Thoracic aorta (tissue), 2 donors: ENCODE measurements around the gene PLEKHM1. TPM values are rescaled to one million over a fixed set of nuclear protein-coding genes. Genes with fewer than 3 reads are reported as not detected.

Source experiments
- ATAC-seq: fragments of 150-250 bp; one replicate; pipeline ENCODE4 v1.8.0; 2017; ENCODE audit warnings: low read depth; ENCODE audit not compliant: insufficient number of reproducible peaks, low FRiP score
- DNase-seq: peaks from one replicate; pipeline ENCODE4 v3.0.0-alpha.2; 2020; ENCODE audit warnings: low spot score
- H3K27ac ChIP-seq, 2 donors: fragments of 200-600 bp; sonication (generic); 1 replicate in 1 of 2; 2 replicates in 1 of 2; pipeline ENCODE4 v1.5.1; 2016; ENCODE audit warnings: mild to moderate bottlenecking in 2 of 2, moderate library complexity in 2 of 2
- H3K27me3 ChIP-seq: fragments of 200-600 bp; sonication (generic); replicated peaks from 2 replicates; pipeline ENCODE4 v1.6.0; 2016; ENCODE audit warnings: mild to moderate bottlenecking; ENCODE audit not compliant: insufficient read depth
- H3K36me3 ChIP-seq: fragments of 200-600 bp; sonication (generic); one replicate; pipeline ENCODE4 v1.5.1; 2016
- H3K4me1 ChIP-seq, 2 donors: fragments of 200-600 bp; sonication (generic); 1 replicate in 1 of 2; 2 replicates in 1 of 2; pipeline versions ENCODE4 v1.5.1 to v1.6.0; 2016; ENCODE audit warnings: low read depth in 2 of 2, mild to moderate bottlenecking in 1 of 2; ENCODE audit not compliant: control insufficient read depth in 1 of 2
- H3K4me3 ChIP-seq: fragments of 200-600 bp; sonication (generic); 2 replicates; pipeline ENCODE4 v1.5.1; 2016; ENCODE audit warnings: mild to moderate bottlenecking
- H3K9me3 ChIP-seq: fragments of 200-600 bp; sonication (generic); 2 replicates; pipeline ENCODE4 v1.5.1; 2016
- total RNA-seq, 2 donors: library from RNA; depleted of rRNA; stranded (reverse); fragments of >200 nt; gene quantifications; one replicate each; pipeline versions ENCODE4 v1.1.0 to v1.2.3, GENCODE V29; 2016
- TF ChIP-seq, protein P1 (sequence below): fragments of 200-600 bp; sonication (generic); IDR thresholded peaks from one replicate; pipeline ENCODE4 v1.5.1; 2019; ENCODE audit warnings: antibody characterized with exemption

The PLEKHM1 gene
- total RNA-seq, 2 donors from 2014 or later, result 64.3 to 134 TPM

DNA sequence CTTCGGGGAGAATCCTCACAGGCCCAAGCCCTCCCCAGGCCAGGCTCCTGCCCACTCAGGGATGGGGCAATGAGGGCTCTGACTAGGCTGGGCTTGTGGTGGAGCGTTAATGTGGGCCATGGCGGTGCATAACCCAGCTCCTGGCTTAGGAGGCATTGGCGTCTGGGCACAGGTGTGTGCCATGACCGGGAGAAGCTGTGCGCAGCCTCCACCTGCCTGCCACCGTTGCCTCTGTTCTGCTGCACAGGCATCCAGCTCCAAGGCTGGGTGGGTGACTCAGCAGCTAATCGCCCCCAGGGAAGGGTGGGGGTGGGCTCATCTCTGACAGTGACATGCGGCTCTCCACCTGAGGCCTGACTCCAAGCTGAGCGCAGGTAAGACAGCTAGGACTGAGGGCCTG is 54.4 kb downstream of the PLEKHM1 start:
- H3K36me3 ChIP-seq, result peaks cover 45% of the 10 kb centered on the region
- ATAC-seq, result no peak
- peaks cover 15 to 19% of the 10 kb centered on the region in 2 donors for H3K4me1 ChIP-seq
- no peak for DNase-seq
- TF ChIP-seq, protein P1, sequence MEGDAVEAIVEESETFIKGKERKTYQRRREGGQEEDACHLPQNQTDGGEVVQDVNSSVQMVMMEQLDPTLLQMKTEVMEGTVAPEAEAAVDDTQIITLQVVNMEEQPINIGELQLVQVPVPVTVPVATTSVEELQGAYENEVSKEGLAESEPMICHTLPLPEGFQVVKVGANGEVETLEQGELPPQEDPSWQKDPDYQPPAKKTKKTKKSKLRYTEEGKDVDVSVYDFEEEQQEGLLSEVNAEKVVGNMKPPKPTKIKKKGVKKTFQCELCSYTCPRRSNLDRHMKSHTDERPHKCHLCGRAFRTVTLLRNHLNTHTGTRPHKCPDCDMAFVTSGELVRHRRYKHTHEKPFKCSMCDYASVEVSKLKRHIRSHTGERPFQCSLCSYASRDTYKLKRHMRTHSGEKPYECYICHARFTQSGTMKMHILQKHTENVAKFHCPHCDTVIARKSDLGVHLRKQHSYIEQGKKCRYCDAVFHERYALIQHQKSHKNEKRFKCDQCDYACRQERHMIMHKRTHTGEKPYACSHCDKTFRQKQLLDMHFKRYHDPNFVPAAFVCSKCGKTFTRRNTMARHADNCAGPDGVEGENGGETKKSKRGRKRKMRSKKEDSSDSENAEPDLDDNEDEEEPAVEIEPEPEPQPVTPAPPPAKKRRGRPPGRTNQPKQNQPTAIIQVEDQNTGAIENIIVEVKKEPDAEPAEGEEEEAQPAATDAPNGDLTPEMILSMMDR, result no peak
- no peak overlapping the region for H3K4me3 ChIP-seq
- no peaks in the 10 kb centered on the region for H3K27me3 ChIP-seq
- no peaks in the 10 kb centered on the region for H3K9me3 ChIP-seq
- no peak overlapping the region for H3K27ac ChIP-seq

DNA sequence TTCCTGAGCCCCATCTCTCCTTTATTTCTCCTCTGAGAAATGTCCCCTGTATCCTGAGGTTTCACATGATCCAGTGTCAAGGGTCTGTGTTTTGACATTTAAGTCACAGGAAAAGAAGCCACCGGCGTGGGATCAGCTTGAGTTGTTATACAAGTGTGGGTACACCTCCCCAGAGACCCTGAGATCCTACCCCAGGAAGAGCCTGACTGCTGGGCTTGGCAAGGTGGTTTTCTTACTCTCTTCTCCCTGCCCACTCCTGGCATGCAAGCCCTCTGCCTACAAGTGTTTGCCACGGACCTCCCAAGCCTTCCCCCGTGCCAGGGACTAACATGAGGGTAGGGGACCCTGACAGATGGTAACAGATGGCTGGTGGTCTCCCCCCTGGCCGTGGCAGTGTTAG is 55.0 kb downstream of the PLEKHM1 start:
- no peaks in the 10 kb centered on the region for H3K27me3 ChIP-seq

DNA sequence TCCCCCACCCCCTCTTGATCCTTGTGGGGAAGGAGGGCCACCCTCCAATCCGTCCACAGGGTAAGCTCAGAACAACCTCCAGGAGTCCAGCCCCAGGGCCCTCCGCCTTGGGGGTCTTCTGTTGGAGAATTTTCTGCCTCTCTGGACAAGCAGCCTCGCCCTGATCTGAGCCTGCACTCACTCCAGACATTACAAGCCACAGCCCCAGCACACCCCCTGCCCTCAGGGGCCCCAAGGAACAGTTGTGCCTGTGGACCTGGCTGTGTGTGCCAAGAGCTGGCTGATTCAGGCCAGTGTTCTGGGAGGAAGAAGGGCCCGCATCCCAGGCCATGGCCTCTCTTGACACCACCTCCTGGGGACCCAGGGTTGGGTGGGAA is 57.4 kb downstream of the PLEKHM1 start:
- Histone ChIP-seq H3K27me3 (no peaks in the 10 kb centered on the region), H3K36me3 (peaks cover 29% of the 10 kb centered on the region), H3K4me3 (peak overlapping the region; percentile 74), H3K4me1 (peaks cover 31 to 43% of the 10 kb centered on the region in 2 donors), H3K27ac (no peak overlapping the region), H3K9me3 (no peaks in the 10 kb centered on the region)
- DNase-seq (no peak), ATAC-seq (no peak)
- TF ChIP-seq, protein P1, result no peak

More for the DNA sequence above, 55.0 kb downstream of the PLEKHM1 start:
- no peaks in the 10 kb centered on the region for H3K9me3 ChIP-seq
- ATAC-seq, result no peak
- H3K36me3 ChIP-seq, result peaks cover 45% of the 10 kb centered on the region
- TF ChIP-seq, protein P1, result no peak
- peaks cover 22 to 25% of the 10 kb centered on the region in 2 donors for H3K4me1 ChIP-seq
- no peak overlapping the region for H3K27ac ChIP-seq
- no peak overlapping the region for H3K4me3 ChIP-seq
- DNase-seq, result no peak

DNA sequence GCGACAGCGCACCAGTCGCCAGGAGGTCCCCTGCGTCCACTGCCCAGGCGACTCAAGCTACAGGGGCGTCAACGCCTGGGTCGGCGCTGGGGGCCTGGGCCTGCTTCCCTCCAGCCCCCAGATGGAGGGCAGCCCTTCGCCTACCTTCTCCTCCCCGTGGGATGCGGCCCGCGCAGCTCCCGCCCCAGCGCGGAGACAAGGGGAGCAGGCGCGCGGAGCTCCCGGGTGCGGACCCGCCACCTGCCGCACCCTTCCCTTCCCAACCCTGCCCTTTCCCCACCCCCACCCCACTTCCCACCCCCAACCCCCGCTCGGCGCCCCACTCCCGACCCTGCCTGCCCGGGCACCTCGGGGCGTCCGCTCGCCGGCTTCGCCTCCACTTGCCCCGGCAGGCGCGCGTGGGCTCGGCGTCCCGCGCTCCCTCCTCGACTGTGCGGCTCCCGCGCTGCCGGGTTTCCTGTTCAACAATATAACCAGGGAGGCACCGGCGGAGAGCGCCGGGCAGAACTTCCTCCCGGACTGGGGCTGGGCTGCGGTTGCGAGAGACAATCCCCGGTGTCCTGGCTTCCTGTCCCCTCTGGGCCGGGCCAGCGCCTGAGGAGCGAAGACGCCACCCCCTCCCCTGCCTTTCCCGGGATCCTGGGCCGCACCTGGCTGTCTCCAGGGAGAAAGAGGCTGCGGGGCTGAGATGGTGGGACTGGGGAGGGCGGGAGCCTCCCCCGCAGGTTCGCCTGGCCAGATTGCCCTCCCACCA is 57.9 kb downstream of the PLEKHM1 start, which contains the start of gene ARHGAP27:
Gene ARHGAP27 (minus strand): TSS at position 466 of the 754 bp plus-strand sequence. CDS start 2,591 bp downstream, outside the sequence.
- Histone ChIP-seq H3K27ac (no peak within 1 kb of the TSS), H3K4me3 (peak within 1 kb of the TSS; percentile 74), H3K4me1 (peaks cover 31 to 45% of the 10 kb centered on the region in 2 donors), H3K36me3 (peaks cover 23% of the 10 kb centered on the region), H3K27me3 (no peaks in the 10 kb centered on the region), H3K9me3 (no peaks in the 10 kb centered on the region)
- TF ChIP-seq, protein P1, result no peak
- no peak for ATAC-seq
- DNase-seq, result no peak

DNA sequence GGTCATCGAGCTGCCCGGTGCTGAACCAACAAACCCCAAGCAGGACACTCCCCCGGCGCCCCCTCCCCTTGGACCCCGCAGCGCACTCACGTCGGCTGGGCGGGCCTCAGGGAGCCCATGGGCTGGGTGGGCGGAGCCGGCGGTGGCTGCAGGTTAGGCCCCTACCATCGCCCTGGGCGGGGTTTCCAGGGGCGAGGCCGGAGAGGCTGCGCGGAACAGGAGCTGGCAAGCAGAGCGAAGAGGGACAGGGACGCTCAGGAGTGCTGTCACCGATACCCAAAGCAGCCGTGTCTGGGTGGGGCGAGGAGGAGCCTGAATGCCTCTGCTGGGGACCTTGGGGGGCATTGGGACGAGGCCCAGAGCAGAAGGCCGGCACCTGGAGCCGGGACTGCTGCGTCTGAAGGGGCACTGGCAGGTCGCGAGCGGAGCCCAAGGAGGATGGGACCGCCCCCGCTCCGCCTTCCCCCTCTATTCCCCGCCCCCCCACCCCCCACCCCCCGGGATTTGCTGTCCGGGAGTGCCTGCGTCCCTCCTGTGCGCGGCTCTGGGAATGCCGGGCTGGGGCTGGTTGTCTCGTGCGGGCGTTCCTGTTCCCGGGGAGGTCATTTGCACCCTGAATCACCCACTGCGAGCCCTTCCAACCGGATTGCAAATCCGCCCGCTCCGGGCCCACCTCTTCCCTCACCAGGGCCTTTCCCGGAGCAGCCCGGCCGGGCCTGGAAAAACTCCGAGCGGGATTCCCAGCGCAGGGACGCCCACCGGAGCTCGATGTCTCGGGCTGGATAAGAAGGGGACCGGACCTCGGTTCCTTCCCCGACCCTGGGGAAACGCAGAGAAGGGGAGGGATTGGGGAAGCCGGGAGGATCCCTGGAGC is 58.8 kb downstream of the PLEKHM1 start:
- ATAC-seq, result no peak
- Histone ChIP-seq H3K27me3 (no peaks in the 10 kb centered on the region), H3K27ac (no peak overlapping the region), H3K36me3 (peaks cover 15% of the 10 kb centered on the region), H3K9me3 (no peaks in the 10 kb centered on the region), H3K4me1 (peaks cover 31 to 45% of the 10 kb centered on the region in 2 donors), H3K4me3 (peak overlapping the region; percentile 74)
- TF ChIP-seq, protein P1, result no peak
- DNase-seq, result no peak
